ENCODE results near the gene COMMD4.
"Not testable (repeated sequence)": the region's sequence is repeated elsewhere in the genome, so short reads cannot be mapped to it uniquely, and the experiment has no call there.

Gene COMMD4

GRCh38 chr15:75332093-75332492, 3.8 kb upstream of the COMMD4 start:
- not testable (repeated sequence) for DNase-seq (ENCODE audit: low read depth in 2 of 2, low spot score in 1 of 2)

- not testable (repeated sequence) for DNase-seq (ENCODE audit: low read depth in 2 of 2, low spot score in 1 of 2)
Measured at GRCh38 chr15:75333654-75334419, 2.0 kb upstream of the COMMD4 start.

- no peak for DNase-seq (ENCODE audit: low read depth in 2 of 2, low spot score in 1 of 2)
Measured at GRCh38 chr15:75335313-75335704, 554 bp upstream of the COMMD4 start.

- no peak for DNase-seq (ENCODE audit: low read depth in 2 of 2, low spot score in 1 of 2)
Measured at GRCh38 chr15:75338661-75339240, 2.9 kb downstream of the COMMD4 start.

DNA sequence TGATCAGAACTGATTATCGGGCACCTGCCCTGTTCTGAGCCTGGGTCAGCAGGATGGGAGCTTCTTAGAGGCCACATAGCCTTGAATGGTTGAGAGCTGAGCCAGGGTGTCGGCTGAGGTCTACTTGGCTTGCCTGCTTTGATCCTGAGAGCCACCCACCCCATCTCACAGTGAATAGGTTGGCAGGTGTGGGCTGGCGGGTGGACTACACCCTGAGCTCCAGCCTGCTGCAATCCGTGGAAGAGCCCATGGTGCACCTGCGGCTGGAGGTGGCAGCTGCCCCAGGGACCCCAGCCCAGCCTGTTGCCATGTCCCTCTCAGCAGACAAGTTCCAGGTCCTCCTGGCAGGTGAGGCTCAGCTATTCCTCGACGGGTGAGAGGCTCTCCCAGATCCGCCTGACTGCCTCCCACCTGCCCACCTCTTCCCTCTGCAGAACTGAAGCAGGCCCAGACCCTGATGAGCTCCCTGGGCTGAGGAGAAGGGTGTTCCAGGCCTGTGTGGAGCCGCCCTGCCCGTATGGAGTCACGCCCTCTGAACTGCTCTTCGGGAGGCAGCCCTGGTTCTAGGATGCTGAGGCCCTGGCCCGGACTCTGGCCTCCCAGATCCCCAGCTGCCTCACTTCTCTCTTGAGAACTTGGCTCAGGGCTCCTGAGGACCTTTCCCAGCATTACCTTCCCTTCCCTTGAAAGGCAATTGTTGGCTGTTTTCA, 3.8 kb downstream of the COMMD4 start:
- no peak for DNase-seq (ENCODE audit: low read depth in 2 of 2, low spot score in 1 of 2)

GRCh38 chr15:75342221-75342620, 6.4 kb downstream of the COMMD4 start:
- DNase-seq (ENCODE audit: low read depth in 2 of 2, low spot score in 1 of 2): no peak

GRCh38 chr15:75343953-75344352, 8.1 kb downstream of the COMMD4 start:
- DNase-seq (ENCODE audit: low read depth in 2 of 2, low spot score in 1 of 2): not testable (repeated sequence)

DNA sequence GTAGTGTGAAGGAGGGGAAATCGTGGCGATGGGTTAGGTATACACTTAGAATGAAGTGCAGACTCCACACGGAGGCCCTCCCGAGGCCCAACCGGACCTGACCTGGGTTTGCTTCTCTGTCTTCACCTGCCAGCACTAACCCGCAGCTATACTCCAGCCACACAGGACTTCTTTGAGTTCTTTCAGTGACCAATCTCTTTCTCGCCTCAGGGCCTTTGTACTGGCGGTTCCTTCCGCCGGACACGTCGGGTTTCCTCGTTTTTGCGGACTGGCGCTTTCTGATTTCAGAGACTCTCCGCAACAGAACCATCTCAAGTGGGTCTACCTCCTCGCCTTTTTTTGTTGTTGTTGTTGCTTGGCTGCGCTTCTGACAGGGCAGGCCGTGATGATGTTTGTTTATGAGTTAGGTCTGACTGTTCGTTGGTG, 10.9 kb downstream of the COMMD4 start, which contains the start of gene NEIL1:
NEIL1 (plus strand) TSS at position 244 of the 426 bp plus-strand sequence. CDS start 1,867 bp downstream, outside the sequence.
- DNase-seq (ENCODE audit: low read depth in 2 of 2, low spot score in 1 of 2): no peak

GRCh38 chr15:75347222-75348033, 11.6 kb downstream of the COMMD4 start:
- DNase-seq (ENCODE audit: low read depth in 2 of 2, low spot score in 1 of 2): no peak

DNA sequence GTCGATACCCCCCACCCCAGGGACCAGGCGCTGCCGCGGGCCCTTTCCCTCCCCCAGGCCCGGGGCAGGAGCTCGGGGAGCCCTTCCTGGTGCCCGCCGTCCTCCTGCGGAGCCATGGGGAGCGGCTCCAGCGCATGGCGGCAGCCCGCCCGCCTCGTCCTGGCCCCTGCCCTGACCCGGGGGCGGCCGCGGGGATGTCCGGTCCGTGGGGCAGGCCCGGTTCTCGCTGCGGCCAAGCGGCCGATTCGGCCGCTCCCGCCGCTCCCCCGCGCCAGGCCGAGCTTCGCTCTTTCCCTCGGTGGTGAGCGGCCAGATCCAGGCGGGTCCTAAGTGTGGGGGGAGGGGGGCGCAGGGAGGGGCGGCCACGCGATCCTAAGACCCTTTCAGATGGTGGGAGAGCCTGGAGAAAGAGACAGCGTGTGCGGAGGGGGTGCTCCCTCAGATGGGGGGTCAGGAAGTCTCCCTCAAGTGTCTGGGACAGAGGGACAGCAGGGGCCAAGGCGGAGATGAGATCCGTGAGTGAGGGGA, 12.2 kb downstream of the COMMD4 start:
- no peak for DNase-seq (ENCODE audit: low read depth in 2 of 2, low spot score in 1 of 2)

DNA sequence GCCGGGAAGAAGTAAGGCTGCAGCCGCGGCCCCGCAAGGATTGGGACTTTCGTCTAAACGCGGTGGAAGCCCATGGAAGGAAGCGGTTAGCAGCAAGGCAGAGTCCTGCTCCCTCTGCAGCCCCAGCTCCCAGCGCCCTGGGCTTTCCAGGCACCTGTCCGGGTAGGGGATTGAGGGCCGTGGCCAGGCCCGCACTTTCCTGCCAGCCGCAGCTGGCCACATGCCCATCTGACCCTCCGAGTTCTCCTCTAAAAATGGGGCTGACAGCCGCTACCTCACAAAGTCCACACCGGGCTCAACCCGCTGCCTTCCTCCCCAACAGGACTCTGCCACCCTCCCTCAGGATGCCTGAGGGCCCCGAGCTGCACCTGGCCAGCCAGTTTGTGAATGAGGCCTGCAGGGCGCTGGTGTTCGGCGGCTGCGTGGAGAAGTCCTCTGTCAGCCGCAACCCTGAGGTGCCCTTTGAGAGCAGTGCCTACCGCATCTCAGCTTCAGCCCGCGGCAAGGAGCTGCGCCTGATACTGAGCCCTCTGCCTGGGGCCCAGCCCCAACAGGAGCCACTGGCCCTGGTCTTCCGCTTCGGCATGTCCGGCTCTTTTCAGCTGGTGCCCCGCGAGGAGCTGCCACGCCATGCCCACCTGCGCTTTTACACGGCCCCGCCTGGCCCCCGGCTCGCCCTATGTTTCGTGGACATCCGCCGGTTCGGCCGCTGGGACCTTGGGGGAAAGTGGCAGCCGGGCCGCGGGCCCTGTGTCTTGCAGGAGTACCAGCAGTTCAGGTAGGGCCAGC, 12.9 kb downstream of the COMMD4 start:
- DNase-seq (ENCODE audit: low read depth in 2 of 2, low spot score in 1 of 2): no peak

- not testable (repeated sequence) for DNase-seq (ENCODE audit: low read depth in 2 of 2, low spot score in 1 of 2)
Measured at GRCh38 chr15:75349351-75349669, 13.4 kb downstream of the COMMD4 start.

- peak; percentile 32 to 56 for DNase-seq (ENCODE audit: low read depth in 2 of 2, low spot score in 1 of 2)
Measured at GRCh38 chr15:75349851-75350588, 14.2 kb downstream of the COMMD4 start.

- DNase-seq (ENCODE audit: low read depth in 2 of 2, low spot score in 1 of 2): no peak
Measured at GRCh38 chr15:75350601-75351361, 14.9 kb downstream of the COMMD4 start.

- DNase-seq (ENCODE audit: low read depth in 2 of 2, low spot score in 1 of 2): no peak
Measured at GRCh38 chr15:75352186-75353080, 16.6 kb downstream of the COMMD4 start.

DNA sequence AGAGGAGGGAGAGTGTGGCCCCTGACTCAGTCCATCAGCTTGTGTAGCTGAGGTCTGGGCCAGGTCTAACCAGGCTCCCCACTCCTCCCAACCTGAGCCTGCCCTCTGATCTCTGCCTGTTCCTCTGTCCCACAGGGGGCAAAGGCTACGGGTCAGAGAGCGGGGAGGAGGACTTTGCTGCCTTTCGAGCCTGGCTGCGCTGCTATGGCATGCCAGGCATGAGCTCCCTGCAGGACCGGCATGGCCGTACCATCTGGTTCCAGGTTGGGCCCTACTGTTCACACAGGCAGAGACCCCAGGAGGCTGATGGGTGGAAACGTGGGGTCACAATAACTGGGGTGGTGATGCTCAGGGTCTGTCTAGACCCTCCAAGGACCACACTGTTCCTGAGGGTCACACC, 17.7 kb downstream of the COMMD4 start:
- no peak for DNase-seq (ENCODE audit: low read depth in 2 of 2, low spot score in 1 of 2)

GRCh38 chr15:75354454-75354853, 18.6 kb downstream of the COMMD4 start:
- no peak for DNase-seq (ENCODE audit: low read depth in 2 of 2, low spot score in 1 of 2)

DNA sequence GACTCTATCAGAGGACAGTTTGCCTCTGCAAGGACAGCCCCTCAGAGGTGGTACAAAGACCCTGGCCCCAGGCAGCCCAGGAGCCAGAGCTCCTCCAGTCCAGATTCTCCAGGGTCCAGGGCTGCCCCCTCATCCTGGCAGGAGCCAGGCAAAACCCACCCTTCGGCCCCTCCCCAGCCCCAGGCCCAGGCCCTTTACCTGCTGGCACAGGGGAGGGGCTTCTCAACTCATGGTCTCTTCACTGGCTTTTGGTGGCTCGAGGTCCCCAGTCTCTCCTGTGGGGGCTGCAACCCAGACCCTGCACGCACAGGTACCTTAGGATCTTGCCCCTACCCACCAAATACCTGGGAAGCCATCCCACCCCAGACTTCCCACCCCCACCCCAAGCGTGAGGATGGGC, 19.5 kb downstream of the COMMD4 start:
- no peak for DNase-seq (ENCODE audit: low read depth in 2 of 2, low spot score in 1 of 2)
